ENCODE results near the gene KDM3B.
"Not testable (repeated sequence)": the region's sequence is repeated elsewhere in the genome, so short reads cannot be mapped to it uniquely, and the experiment has no call there.

The KDM3B gene, protein sequence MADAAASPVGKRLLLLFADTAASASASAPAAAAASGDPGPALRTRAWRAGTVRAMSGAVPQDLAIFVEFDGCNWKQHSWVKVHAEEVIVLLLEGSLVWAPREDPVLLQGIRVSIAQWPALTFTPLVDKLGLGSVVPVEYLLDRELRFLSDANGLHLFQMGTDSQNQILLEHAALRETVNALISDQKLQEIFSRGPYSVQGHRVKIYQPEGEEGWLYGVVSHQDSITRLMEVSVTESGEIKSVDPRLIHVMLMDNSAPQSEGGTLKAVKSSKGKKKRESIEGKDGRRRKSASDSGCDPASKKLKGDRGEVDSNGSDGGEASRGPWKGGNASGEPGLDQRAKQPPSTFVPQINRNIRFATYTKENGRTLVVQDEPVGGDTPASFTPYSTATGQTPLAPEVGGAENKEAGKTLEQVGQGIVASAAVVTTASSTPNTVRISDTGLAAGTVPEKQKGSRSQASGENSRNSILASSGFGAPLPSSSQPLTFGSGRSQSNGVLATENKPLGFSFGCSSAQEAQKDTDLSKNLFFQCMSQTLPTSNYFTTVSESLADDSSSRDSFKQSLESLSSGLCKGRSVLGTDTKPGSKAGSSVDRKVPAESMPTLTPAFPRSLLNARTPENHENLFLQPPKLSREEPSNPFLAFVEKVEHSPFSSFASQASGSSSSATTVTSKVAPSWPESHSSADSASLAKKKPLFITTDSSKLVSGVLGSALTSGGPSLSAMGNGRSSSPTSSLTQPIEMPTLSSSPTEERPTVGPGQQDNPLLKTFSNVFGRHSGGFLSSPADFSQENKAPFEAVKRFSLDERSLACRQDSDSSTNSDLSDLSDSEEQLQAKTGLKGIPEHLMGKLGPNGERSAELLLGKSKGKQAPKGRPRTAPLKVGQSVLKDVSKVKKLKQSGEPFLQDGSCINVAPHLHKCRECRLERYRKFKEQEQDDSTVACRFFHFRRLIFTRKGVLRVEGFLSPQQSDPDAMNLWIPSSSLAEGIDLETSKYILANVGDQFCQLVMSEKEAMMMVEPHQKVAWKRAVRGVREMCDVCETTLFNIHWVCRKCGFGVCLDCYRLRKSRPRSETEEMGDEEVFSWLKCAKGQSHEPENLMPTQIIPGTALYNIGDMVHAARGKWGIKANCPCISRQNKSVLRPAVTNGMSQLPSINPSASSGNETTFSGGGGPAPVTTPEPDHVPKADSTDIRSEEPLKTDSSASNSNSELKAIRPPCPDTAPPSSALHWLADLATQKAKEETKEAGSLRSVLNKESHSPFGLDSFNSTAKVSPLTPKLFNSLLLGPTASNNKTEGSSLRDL (N-terminal part only)

DNA sequence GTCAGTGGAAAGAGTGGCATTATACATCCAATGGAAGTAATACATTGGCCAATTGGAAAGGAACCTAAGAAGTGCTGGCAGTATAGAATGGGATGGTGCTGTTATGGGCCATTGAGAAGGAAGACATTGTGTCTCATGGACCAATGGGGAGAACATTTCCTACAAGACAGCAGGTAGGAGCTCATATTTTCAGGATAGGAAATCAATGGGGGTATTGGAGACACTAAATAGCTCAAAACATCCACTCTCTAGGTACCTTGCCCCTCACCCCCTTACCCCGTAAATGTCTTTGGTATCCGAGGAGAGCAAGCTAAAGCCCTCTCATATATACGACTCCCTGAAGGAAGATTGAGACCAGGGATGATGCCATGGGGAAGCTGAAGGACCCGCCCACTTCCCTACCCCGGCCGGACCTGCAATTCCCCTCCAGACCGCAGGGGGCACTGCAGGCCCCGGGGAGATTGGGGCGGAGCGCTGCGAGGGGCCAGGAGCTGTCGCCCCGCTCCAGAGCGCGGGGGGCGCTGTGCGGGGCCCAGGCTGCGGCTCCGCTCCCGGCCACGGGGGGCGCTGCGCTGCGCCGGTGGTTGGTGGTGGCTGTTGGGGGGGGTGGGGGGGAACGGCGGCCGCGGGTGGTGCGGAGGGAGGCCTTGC lies at the start of gene KDM3B:
Gene KDM3B, plus strand, starts transcription at position 615 of the 651 bp plus-strand sequence. CDS start 111 bp downstream, outside the sequence.
- H3K36me3 Mint-ChIP-seq, result peaks cover 22% of the 10 kb centered on the region
- peak within 1 kb of the TSS; percentile 95 for H3K27ac Mint-ChIP-seq
- peaks cover 5% of the 10 kb centered on the region for H3K9me3 Mint-ChIP-seq
- peak; percentile 84 for ATAC-seq
- peak within 1 kb of the TSS; percentile 91 for H3K4me3 Mint-ChIP-seq
- peak; percentile 99 to 100 for DNase-seq (ENCODE audit: low spot score in 2 of 2)
- peaks cover 36% of the 10 kb centered on the region for H3K4me1 Mint-ChIP-seq

DNA sequence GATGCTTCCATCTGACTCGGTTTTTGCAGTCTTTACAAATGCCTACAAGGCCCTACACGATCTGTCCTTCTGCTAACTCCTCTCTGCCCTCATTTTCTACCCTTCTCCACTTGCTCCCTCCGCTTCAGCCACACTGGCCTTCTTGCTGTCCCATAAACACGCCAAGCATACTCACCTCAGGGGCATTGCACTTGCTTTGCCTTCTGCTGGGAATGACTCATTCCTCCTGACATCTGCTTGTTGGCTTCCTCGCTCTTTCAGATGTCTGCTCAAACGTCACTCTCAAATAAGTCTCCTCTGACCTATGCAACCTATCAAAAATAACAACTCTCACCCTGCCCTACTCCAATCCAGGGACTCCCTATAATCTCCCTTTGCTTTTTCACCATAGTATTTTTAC lies 49.1 kb upstream of the KDM3B start:
- no peak overlapping the region for H3K4me3 Mint-ChIP-seq
- ATAC-seq (no peak), DNase-seq (ENCODE audit: low spot score in 2 of 2) (no peak)
- no peaks in the 10 kb centered on the region for H3K4me1 Mint-ChIP-seq
- H3K27ac Mint-ChIP-seq, result no peak overlapping the region
- no peaks in the 10 kb centered on the region for H3K36me3 Mint-ChIP-seq
- H3K9me3 Mint-ChIP-seq, result no peaks in the 10 kb centered on the region

DNA sequence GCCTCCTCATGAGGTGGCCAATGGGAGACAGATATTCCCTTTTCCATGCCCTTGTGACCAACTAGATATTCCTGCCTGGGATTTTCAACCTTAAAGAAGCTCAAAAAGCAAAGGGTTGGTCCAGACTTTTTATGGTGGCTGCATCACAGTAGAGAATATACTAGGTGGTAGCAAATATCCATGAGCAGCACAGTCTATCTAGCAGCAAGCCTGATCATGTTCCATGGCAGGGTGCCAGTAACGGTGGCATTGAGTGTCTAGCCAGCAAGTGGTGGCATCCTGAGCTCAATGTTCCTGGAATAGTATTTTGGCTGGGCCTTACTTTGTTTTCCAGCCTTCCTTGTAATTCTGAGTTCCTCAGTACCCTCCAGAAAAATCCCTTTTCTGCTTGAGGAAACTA lies 46.7 kb upstream of the KDM3B start:
- Mint-ChIP-seq H3K27ac (no peak overlapping the region), H3K36me3 (no peaks in the 10 kb centered on the region), H3K4me3 (no peak overlapping the region), H3K4me1 (no peaks in the 10 kb centered on the region), H3K9me3 (no peaks in the 10 kb centered on the region)
- DNase-seq (ENCODE audit: low spot score in 2 of 2) (no peak), ATAC-seq (no peak)

DNA sequence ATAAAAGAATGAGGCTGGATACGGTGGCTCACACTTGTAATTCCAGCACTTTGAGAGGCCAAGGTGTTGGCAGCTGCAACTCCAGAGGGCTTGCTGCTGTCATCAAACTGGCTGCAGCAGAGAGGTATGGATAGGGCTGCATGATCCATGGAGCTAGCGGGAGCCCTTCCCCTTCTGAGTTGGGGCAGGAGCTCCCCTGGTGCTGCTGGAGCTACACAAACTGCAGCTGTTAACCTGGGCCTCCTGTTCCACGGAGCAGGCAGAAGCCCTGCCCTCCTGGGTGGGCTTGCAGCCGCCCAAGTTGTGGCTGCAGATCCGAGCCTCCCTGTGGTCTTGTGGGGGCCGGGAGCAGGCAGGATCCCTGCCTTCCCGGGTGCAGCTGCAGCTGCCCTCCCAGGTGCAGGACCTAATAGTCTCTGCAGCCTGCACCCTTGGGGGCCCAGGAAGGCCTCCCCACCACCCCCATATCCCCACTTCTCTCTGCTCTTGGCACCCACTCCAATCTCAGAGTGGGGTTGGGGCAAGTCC lies 36.7 kb upstream of the KDM3B start:
- no peaks in the 10 kb centered on the region for H3K9me3 Mint-ChIP-seq
- H3K36me3 Mint-ChIP-seq, result no peaks in the 10 kb centered on the region

DNA sequence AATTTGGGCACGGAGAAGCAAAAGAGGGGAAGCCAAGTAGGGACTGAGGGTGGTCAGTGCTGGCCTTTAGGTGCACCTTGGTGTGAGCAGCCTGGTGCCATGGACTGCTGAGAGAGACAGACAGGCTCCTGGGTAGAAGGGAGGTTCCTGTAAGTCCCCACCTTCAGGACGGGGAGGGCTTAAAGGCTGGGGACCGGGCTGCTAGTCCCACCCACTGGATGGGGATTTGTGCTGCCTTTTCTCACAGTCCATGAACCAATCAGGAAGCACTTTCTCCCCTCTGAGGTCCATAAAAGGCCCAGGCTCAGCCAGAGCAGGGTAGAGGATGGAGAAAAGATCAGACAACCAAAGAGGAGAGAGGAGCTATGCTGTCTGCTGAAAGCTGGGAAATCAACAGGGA lies 36.1 kb upstream of the KDM3B start:
- DNase-seq (ENCODE audit: low spot score in 2 of 2), result no peak
- ATAC-seq, result no peak
- no peaks in the 10 kb centered on the region for H3K9me3 Mint-ChIP-seq
- no peaks in the 10 kb centered on the region for H3K36me3 Mint-ChIP-seq
- no peak overlapping the region for H3K27ac Mint-ChIP-seq
- no peaks in the 10 kb centered on the region for H3K4me1 Mint-ChIP-seq
- no peak overlapping the region for H3K4me3 Mint-ChIP-seq

More for the DNA sequence above, 36.7 kb upstream of the KDM3B start:
- H3K4me1 Mint-ChIP-seq, result no peaks in the 10 kb centered on the region
- DNase-seq (ENCODE audit: low spot score in 2 of 2) (no peak), ATAC-seq (no peak)
- no peak overlapping the region for H3K4me3 Mint-ChIP-seq
- no peak overlapping the region for H3K27ac Mint-ChIP-seq

DNA sequence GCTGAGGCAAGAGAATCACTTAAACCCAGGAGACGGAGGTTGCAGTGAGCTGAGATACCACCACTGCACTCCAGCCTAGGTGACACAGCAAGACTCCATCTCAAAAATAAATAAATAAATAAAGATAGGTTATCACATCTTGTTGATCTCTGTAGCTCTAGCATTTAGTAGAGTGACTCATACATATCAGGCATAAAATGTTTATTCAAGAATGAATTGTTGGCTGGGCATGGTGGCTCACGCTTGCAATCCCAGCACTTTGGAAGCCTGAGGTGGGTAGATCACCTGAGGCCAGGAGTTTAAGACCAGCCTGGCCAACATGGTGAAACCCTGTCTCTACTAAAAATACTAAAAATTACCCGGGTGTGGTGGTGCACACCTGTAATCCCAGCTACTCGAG lies 34.3 kb upstream of the KDM3B start:
- H3K4me1 Mint-ChIP-seq; DNase-seq (ENCODE audit: low spot score in 2 of 2); H3K4me3 Mint-ChIP-seq; H3K27ac Mint-ChIP-seq; H3K9me3 Mint-ChIP-seq; H3K36me3 Mint-ChIP-seq; ATAC-seq: not testable (repeated sequence)

DNA sequence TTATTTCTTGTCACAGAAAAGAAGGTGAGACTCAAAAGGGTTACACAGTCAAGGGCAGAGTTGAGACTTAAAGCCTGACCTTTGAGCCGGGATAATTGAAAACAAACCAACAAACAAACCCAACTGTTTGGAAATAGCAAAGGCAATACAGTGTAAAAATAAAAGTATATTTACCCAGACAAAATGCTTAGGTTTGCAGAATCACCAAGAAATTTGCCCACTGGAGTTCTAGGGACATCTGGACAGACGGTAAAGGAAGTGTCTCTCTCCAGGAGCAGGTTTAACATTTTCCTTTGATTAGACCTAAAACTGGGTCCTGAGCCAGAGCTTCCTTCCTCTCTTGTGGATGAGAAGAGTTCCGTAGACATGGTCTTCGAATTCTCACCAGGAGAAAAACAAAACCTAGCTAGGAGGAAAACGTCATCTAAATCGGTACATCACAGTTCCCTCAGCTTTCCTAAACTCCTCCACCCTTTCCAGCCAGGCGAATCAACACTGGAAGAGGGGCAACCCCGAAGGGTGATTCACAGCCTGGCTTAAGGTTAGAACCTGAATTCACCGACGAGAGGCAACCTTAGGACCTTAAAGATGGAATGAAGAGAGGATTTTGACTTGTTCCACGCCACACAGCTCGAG lies 21.6 kb upstream of the KDM3B start:
- Mint-ChIP-seq H3K4me3 (peak overlapping the region; percentile 83), H3K27ac (peak overlapping the region; percentile 80), H3K9me3 (no peaks in the 10 kb centered on the region), H3K4me1 (peaks cover 21% of the 10 kb centered on the region), H3K36me3 (no peaks in the 10 kb centered on the region)
- ATAC-seq (no peak), DNase-seq (ENCODE audit: low spot score in 2 of 2) (no peak)

DNA sequence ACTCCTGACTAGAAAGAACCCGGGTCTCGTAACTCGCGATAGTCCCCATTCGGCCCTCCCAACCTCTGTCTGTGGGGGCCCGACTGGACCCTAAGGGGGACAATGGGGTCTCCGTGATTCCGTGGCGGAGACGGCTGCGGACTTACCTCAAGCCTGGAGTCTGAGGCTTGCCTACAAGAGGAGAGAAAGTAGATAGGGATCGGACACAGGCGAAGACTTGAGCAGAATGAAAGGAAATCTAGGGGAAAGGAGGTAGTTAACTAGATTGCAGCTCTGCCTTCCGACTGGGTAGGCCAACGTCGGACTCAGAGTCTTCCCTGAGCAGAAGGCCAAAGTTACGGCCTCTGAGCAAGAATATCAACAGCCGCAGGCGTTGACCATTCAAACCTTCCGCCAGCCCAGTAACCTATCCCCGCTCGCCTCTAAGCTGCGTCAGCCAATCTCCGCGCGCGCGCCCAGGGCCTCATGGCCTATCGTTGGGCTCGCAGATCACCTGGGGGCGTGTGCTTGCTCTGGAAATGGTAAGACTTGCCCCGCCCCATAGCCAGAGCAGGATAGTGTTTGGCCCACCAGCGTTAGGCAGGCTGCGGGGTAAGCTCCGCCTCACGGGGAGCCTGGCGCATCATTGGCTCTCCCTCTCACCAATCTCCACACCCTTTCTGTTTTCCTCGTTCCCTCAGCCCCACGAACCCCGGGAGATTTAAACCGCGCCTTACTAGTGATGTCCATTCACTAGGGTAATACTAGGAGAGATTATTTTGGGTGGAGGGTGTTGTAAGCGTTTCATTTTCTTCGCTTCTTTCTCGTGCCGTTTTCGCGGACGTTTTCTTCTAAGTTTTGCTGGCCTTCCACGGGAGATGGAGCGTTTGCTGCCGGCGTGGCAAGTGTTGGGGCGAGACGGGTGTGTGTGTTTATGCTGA lies 20.8 kb upstream of the KDM3B start, which contains the start of gene CDC25C:
Gene CDC25C, minus strand, starts transcription at position 356 of the 920 bp plus-strand sequence. CDS start 624 bp downstream, outside the sequence.
- Mint-ChIP-seq H3K36me3 (no peaks in the 10 kb centered on the region), H3K27ac (peak within 1 kb of the TSS; percentile 80)

DNA sequence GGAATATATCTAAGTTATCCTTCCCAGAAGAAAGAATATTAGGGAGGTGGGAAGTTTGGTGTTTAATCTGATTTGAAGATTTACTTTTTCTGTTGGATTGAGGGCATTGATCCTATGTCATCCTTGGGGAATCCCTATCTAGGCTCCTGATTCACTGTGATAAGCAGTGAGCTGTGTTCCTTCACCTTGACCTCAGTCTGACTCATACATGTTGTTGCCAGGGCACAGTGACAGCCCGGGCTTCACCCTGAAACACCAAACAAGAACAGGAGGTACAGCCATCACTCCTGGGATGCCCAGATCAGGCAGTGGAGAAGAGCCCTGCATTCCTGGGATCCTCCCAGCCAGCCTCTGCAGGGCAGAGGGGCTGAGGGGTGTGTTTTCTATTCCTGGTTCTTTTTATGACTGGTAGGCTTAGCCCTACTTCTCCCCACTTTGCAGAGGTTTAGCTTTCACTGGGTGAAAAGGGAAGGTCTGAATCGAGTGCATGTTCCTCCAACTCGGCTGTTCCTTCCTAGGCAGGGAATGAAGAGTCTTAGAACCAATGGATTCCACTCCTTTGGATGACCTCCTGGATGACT lies 17.5 kb upstream of the KDM3B start:
- DNase-seq (ENCODE audit: low spot score in 2 of 2), result no peak
- Mint-ChIP-seq H3K27ac (no peak overlapping the region), H3K4me3 (no peak overlapping the region), H3K36me3 (peaks cover 30% of the 10 kb centered on the region), H3K4me1 (peaks cover 44% of the 10 kb centered on the region), H3K9me3 (no peaks in the 10 kb centered on the region)
- ATAC-seq, result no peak

More for the DNA sequence above, 20.8 kb upstream of the KDM3B start, which contains the start of gene CDC25C:
- H3K4me3 Mint-ChIP-seq, result peak within 1 kb of the TSS; percentile 83
- peaks cover 21% of the 10 kb centered on the region for H3K4me1 Mint-ChIP-seq
- peak; percentile 100 for ATAC-seq
- DNase-seq (ENCODE audit: low spot score in 2 of 2), result peak; percentile 83 to 96
- no peaks in the 10 kb centered on the region for H3K9me3 Mint-ChIP-seq

DNA sequence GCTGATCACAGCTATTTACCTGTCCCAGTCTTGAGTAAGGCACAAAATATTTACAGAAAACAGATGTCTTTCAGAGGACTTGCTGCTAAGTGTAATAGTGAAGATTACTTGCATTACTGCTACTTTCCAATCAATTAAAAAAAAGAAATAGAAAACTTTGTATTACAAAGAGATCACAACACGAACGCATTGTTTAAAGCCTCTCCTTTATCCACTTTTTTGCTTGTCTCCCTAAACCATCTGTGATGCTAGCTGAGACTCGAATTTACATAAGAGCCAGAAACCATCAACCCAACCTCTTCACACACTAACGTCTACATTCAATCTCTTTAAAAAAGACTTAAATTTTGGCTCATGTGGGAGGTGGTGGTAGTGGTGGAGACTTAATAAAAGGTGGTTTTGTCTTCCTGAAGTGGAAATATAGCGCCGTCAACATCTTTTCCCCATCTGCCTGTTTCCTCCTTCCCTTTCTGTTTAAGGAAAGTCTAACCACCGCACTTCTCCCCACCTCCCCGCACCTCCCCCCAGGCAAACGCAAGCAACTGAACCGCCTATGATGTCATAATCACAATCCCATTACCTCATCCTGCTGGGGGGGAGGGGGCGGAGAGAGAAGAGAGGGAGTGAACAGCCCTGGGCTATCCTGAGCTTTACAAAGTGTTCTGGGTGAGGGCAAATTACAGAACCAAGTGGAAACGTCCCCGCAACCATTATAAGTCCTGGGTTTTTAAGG lies 15.4 kb upstream of the KDM3B start:
- Mint-ChIP-seq H3K9me3 (no peaks in the 10 kb centered on the region), H3K27ac (peak overlapping the region; percentile 100), H3K36me3 (peaks cover 45% of the 10 kb centered on the region), H3K4me1 (peaks cover 44% of the 10 kb centered on the region), H3K4me3 (peak overlapping the region; percentile 86)
- peak; percentile 46 for ATAC-seq
- DNase-seq (ENCODE audit: low spot score in 2 of 2), result no peak

DNA sequence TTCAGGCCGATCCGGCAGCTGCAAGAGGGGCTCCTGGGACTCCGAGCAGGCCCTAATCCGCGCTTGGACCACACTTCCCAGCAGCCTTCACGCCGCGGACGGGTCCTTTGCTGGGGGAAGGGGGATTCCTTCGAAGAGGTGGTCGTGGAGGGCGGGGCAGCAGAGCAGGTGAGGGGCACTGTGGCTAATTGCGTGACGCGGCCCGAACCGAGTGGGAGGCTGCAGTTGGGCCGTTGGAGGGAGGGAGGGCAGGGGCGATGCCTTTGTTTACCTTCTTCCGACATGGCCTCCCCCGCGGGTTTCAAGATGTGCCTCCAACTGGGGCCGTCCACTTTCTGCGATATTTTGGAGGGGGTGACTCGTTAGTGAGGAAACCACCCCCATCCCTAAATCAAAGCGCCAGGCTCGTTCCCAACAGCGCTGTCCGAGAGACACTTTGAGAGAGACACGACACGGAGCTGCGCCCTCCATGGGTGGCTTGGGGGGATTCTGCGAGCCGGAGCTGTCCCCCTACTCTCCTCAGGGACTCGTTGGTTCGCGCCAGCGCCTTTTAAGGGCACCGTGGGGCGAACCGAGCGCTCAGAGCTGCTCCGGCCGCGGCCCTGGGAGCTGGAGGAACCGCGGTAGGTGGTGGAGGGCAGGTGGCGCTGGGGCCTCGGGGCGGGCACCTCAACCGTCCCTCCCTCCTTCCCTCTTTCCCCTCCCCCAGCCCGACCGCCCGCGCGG lies 14.6 kb upstream of the KDM3B start, which contains the start of gene FAM53C:
Gene FAM53C, plus strand, starts transcription at position 582 of the 726 bp plus-strand sequence. CDS start 3,070 bp downstream, outside the sequence.
- Mint-ChIP-seq H3K9me3 (no peaks in the 10 kb centered on the region), H3K4me3 (peak within 1 kb of the TSS; percentile 86), H3K27ac (peak within 1 kb of the TSS; percentile 100), H3K4me1 (peaks cover 41% of the 10 kb centered on the region), H3K36me3 (peaks cover 52% of the 10 kb centered on the region)
- ATAC-seq, result peak; percentile 93
- peak; percentile 98 to 99 for DNase-seq (ENCODE audit: low spot score in 2 of 2)
